Right lobe of liver (tissue), 4 donors: Measurements from ENCODE around the gene SYNE3.

ENCODE experiments used
- POLR2A ChIP-seq: fragments of 450-650 bp; IDR thresholded peaks from one replicate; pipeline ENCODE4 v1.6.1; 2017; ENCODE audit warnings: antibody characterized with exemption, mild to moderate bottlenecking
- TF ChIP-seq, protein P1 (sequence below), 4 donors: fragments of 200-600 bp in 3 of 4; fragments of 450-650 bp in 1 of 4; IDR thresholded peaks; one replicate each; pipeline versions ENCODE4 v1.5.1 to v1.8.0; 2016 to 2022; ENCODE audit warnings: antibody characterized with exemption in 4 of 4, mild to moderate bottlenecking in 2 of 4
- donor health status: DM: no; HTN: no; CAD: no.
- donor health status: DM: no; HTN: no; CAD: no.
- donor health status: DM: no; HTN: yes; CAD: no.

DNA sequence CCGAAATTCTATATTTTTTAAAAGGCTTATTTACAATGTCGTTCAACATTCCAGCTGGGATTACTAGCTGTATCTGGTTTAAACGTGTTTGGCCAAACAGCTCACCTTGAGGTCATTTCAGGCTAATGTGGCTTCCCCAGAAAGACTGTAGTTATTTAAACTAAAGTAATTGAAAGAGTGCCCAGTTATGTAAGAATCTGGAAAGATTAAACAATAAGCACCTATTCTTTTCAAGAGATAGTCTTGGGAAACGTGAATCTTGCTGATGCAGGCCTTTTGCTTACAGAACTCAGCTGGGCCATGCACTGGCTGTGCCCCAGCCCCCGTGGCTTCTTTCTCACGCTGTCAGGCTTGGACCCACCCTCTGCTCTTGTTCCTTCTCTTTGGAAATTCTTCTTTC is 42.8 kb upstream of the SYNE3 start:
- TF ChIP-seq, protein P1, sequence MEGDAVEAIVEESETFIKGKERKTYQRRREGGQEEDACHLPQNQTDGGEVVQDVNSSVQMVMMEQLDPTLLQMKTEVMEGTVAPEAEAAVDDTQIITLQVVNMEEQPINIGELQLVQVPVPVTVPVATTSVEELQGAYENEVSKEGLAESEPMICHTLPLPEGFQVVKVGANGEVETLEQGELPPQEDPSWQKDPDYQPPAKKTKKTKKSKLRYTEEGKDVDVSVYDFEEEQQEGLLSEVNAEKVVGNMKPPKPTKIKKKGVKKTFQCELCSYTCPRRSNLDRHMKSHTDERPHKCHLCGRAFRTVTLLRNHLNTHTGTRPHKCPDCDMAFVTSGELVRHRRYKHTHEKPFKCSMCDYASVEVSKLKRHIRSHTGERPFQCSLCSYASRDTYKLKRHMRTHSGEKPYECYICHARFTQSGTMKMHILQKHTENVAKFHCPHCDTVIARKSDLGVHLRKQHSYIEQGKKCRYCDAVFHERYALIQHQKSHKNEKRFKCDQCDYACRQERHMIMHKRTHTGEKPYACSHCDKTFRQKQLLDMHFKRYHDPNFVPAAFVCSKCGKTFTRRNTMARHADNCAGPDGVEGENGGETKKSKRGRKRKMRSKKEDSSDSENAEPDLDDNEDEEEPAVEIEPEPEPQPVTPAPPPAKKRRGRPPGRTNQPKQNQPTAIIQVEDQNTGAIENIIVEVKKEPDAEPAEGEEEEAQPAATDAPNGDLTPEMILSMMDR (IDR thresholded peaks at IDR 0.05), result no peak
- no peak for TF ChIP-seq POLR2A
